WI38 (cell line): Measurements from ENCODE around the gene C14orf180.
A peak's percentile ranks its signal among the peaks of the same experiment; 100 is the strongest.

Source experiments
- H3K4me3 ChIP-seq: 2 replicates; pipeline ENCODE4 v1.5.1; 2011; ENCODE audit warnings: low read depth, mild to moderate bottlenecking, control low read depth, low read length
- CTCF ChIP-seq: IDR thresholded peaks from 2 replicates; pipeline ENCODE4 v1.5.1; 2012; ENCODE audit warnings: low read depth, mild to moderate bottlenecking, control low read depth, low read length

Gene C14orf180

GRCh38 chr14:104589338-104590195 is 10.0 kb downstream of the C14orf180 start:
- no peak overlapping the region for H3K4me3 ChIP-seq
- no peak for TF ChIP-seq CTCF

- no peak for TF ChIP-seq CTCF
- H3K4me3 ChIP-seq, result peak overlapping the region; percentile 26
Measured at GRCh38 chr14:104590240-104590965, 10.8 kb downstream of the C14orf180 start.

- no peak for TF ChIP-seq CTCF
- no peak overlapping the region; the same call in 1 of the 2 replicates for H3K4me3 ChIP-seq
Measured at GRCh38 chr14:104591031-104591430, 11.5 kb downstream of the C14orf180 start.

GRCh38 chr14:104591506-104592291 is 12.1 kb downstream of the C14orf180 start:
- no peak for TF ChIP-seq CTCF
- no peak overlapping the region for H3K4me3 ChIP-seq

GRCh38 chr14:104592292-104592672 is 12.7 kb downstream of the C14orf180 start:
- H3K4me3 ChIP-seq, result no peak overlapping the region
- TF ChIP-seq CTCF, result no peak

- no peak for TF ChIP-seq CTCF
- no peak overlapping the region for H3K4me3 ChIP-seq
Measured at GRCh38 chr14:104592785-104593184, 13.2 kb downstream of the C14orf180 start.
